SK-N-SH (cell line): ENCODE measurements around the gene HOXC6. TPM values are rescaled to one million over a fixed set of nuclear protein-coding genes. Genes with fewer than 3 reads are reported as not detected.

Experiments
- CTCF ChIA-PET: fragments of 300-600, 350-600 bp; formaldehyde crosslinking; extraction: SDS; loops from one replicate; lab custom pipeline; 2021; lab: Yijun Ruan, JAX
- POLR2A ChIA-PET: fragments of 350-600 bp; sonication (Branson Sonifier 250); formaldehyde crosslinking; extraction: SDS; loops from one replicate; lab custom pipeline; 2020; ENCODE audit warnings: antibody characterized with exemption, inconsistent platforms; lab: Yijun Ruan, JAX
- DNase-seq: peaks from one replicate; pipeline ENCODE4 v3.0.0; 2012
- H2AFZ ChIP-seq: fragments of 200-600 bp; sonication (generic); 2 replicates; pipeline ENCODE4 v1.8.1; 2016; ENCODE audit warnings: antibody characterized with exemption, mild to moderate bottlenecking, low read depth
- H3F3A ChIP-seq: fragments of 200-600 bp; sonication (generic); replicated peaks from 2 replicates; pipeline ENCODE3; 2016; ENCODE audit warnings: antibody characterized with exemption, mild to moderate bottlenecking; ENCODE audit not compliant: insufficient read depth
- H3K27ac ChIP-seq, 2 experiments: fragments of 200-500 bp in 1 of 2; fragments of 200-600 bp in 1 of 2; sonication (Bioruptor generic) in 1 of 2; sonication (generic), shearing (Covaris generic) in 1 of 2; 2 replicates each; pipeline versions ENCODE4 v1.5.1 to v1.6.1; 2014 to 2016; ENCODE audit warnings: low read depth in 2 of 2, inconsistent platforms in 1 of 2, low read length in 1 of 2, mild to moderate bottlenecking in 1 of 2, mixed read lengths in 1 of 2
- H3K27me3 ChIP-seq: fragments of 200-600 bp; sonication (generic), shearing (Covaris generic); 2 replicates; pipeline ENCODE4 v1.6.1; 2016; ENCODE audit warnings: mixed run types; ENCODE audit not compliant: insufficient read depth
- H3K36me3 ChIP-seq, 2 experiments: fragments of 200-500 bp in 1 of 2; fragments of 200-600 bp in 1 of 2; sonication (Bioruptor generic) in 1 of 2; sonication (generic) in 1 of 2; replicated peaks in 1 of 2; 2 replicates each; pipeline versions ENCODE3 to v1.5.1; 2014 to 2016; ENCODE audit warnings: low read length in 1 of 2, mild to moderate bottlenecking in 1 of 2; ENCODE audit not compliant: insufficient read depth in 2 of 2, control insufficient read depth in 1 of 2
- H3K4me1 ChIP-seq, 2 experiments: fragments of 200-500 bp in 1 of 2; fragments of 200-600 bp in 1 of 2; sonication (Bioruptor generic) in 1 of 2; sonication (generic), shearing (Covaris generic) in 1 of 2; 2 replicates each; pipeline versions ENCODE4 v1.5.1 to v1.6.1; 2014 to 2016; ENCODE audit warnings: low read depth in 1 of 2, low read length in 1 of 2, mixed run types in 1 of 2; ENCODE audit not compliant: insufficient read depth in 2 of 2, control insufficient read depth in 1 of 2
- H3K4me2 ChIP-seq: fragments of 200-600 bp; sonication (generic), shearing (Covaris generic); 2 replicates; pipeline ENCODE4 v1.6.1; 2017; ENCODE audit warnings: mixed run types
- H3K4me3 ChIP-seq, 2 experiments: fragments of 200-500 bp in 1 of 2; fragments of 200-600 bp in 1 of 2; sonication (Bioruptor generic) in 1 of 2; sonication (generic), shearing (Covaris generic) in 1 of 2; 2 replicates each; pipeline versions ENCODE4 v1.5.1 to v1.8.1; 2014 to 2016; ENCODE audit warnings: low read depth in 2 of 2, inconsistent platforms in 1 of 2, low read length in 1 of 2, mild to moderate bottlenecking in 1 of 2, mixed read lengths in 1 of 2, moderate library complexity in 1 of 2
- H3K79me2 ChIP-seq: fragments of 200-600 bp; sonication (generic); 2 replicates; pipeline ENCODE4 v1.8.1; 2017; ENCODE audit warnings: mild to moderate bottlenecking; ENCODE audit not compliant: insufficient read depth
- H3K9ac ChIP-seq: fragments of 200-600 bp; sonication (generic); 2 replicates; pipeline ENCODE4 v1.6.1; 2017; ENCODE audit warnings: mixed run types
- H3K9me2 ChIP-seq: fragments of 200-600 bp; sonication (generic); 2 replicates; pipeline ENCODE4 v1.6.1; 2017; ENCODE audit warnings: mixed run types
- H3K9me3 ChIP-seq: fragments of 200-600 bp; sonication (generic); 2 replicates; pipeline ENCODE4 v1.6.1; 2017; ENCODE audit warnings: mixed run types, mild to moderate bottlenecking, moderate library complexity
- H4K20me1 ChIP-seq: fragments of 200-600 bp; sonication (generic); 2 replicates; pipeline ENCODE4 v1.6.1; 2017; ENCODE audit warnings: mild to moderate bottlenecking, mixed run types; ENCODE audit not compliant: insufficient read depth
- EP300 ChIP-seq, 2 experiments: IDR thresholded peaks; 2 replicates each; pipeline versions ENCODE4 v1.4.0 to v1.6.1; 2012; ENCODE audit warnings: borderline replicate concordance in 1 of 2, low read depth in 1 of 2, low read length in 1 of 2
- EZH2phosphoT487 ChIP-seq: fragments of 200-600 bp; sonication (generic); IDR thresholded peaks from 2 replicates; pipeline ENCODE4 v1.6.1; 2017; ENCODE audit warnings: low read depth, mixed run types, mild to moderate bottlenecking, antibody characterized with exemption, moderate library complexity, borderline replicate concordance
- FOSL2 ChIP-seq: IDR thresholded peaks from 2 replicates; pipeline ENCODE4 v1.4.0; 2012; ENCODE audit warnings: low read depth, mild to moderate bottlenecking, moderate library complexity, borderline replicate concordance
- FOXJ3 ChIP-seq: sonication (generic); formaldehyde crosslinking; IDR thresholded peaks from 2 replicates; pipeline ENCODE4 v1.5.1; 2020; ENCODE audit warnings: mild to moderate bottlenecking, missing genetic modification reagents
- GATA2 ChIP-seq: sonication (generic); formaldehyde crosslinking; IDR thresholded peaks from 2 replicates; pipeline ENCODE4 v1.5.0; 2020; ENCODE audit warnings: mild to moderate bottlenecking, missing genetic modification reagents
- IRF3 ChIP-seq: fragments of 150-350 bp; IDR thresholded peaks from 2 replicates; pipeline ENCODE4 v1.6.1; 2016; ENCODE audit warnings: mild to moderate bottlenecking, low read depth, low read length
- JUND ChIP-seq: IDR thresholded peaks from 2 replicates; pipeline ENCODE4 v1.4.0; 2012
- MAX ChIP-seq: IDR thresholded peaks from 2 replicates; pipeline ENCODE4 v1.4.0; 2012; ENCODE audit warnings: low read depth
- MXI1 ChIP-seq: IDR thresholded peaks from 2 replicates; pipeline ENCODE4 v1.6.1; 2012; ENCODE audit warnings: mild to moderate bottlenecking, low read depth, low read length, improper control_type of control experiment
- NRF1 ChIP-seq: IDR thresholded peaks from 2 replicates; pipeline ENCODE4 v1.6.1; 2012; ENCODE audit warnings: low read depth, mild to moderate bottlenecking, low read length
- POLR2AphosphoS5 ChIP-seq: IDR thresholded peaks from 2 replicates; pipeline ENCODE4 v1.6.1; 2012; ENCODE audit warnings: low read depth, low read length
- RCOR1 ChIP-seq: fragments of 150-350 bp; IDR thresholded peaks from 2 replicates; pipeline ENCODE4 v1.6.1; 2017; ENCODE audit warnings: antibody characterized with exemption, low read length
- RFX5 ChIP-seq: IDR thresholded peaks from 2 replicates; pipeline ENCODE4 v1.6.1; 2012; ENCODE audit warnings: mild to moderate bottlenecking, improper control_type of control experiment, low read length
- SIN3A ChIP-seq: IDR thresholded peaks from 2 replicates; pipeline ENCODE4 v1.6.1; 2012; ENCODE audit warnings: low read depth, mild to moderate bottlenecking, low read length, moderate library complexity, borderline replicate concordance
- TAF1 ChIP-seq: IDR thresholded peaks from 2 replicates; pipeline ENCODE4 v1.6.1; 2012; ENCODE audit warnings: low read depth, mild to moderate bottlenecking, low read length, moderate library complexity, borderline replicate concordance
- TEAD4 ChIP-seq: IDR thresholded peaks from 2 replicates; pipeline ENCODE4 v1.4.0; 2012; ENCODE audit warnings: mild to moderate bottlenecking, borderline replicate concordance; ENCODE audit not compliant: insufficient read depth
- USF1 ChIP-seq: IDR thresholded peaks from 2 replicates; pipeline ENCODE4 v1.4.0; 2012; ENCODE audit warnings: low read depth, borderline replicate concordance
- WGBS: methylation state at CpG from one replicate; pipeline ENCODE4 v1.1.6; 2017; ENCODE audit warnings: low lambda C conversion rate; 5-methylcytosine and 5-hydroxymethylcytosine counted together
- polyA plus RNA-seq, 3 experiments: library from polyadenylated mRNA; depleted of rRNA; stranded (reverse); fragments of >200 nt; gene quantifications; 2 replicates each; pipeline ENCODE4 v1.2.3, GENCODE V29; 2012

The HOXC6 gene
- polyA plus RNA-seq, 1 of the 3 experiments (the other 2 are of a cell fraction) = 9.1 TPM

GRCh38 chr12:54049108-54049507 lies 20.9 kb downstream of the HOXC6 start:
- Histone ChIP-seq H2AFZ (no peak overlapping the region), H3K9me3 (no peaks in the 10 kb centered on the region), H4K20me1 (no peaks in the 10 kb centered on the region)
- WGBS = 86% methylated on average over 6 of the region's 6 CpGs
- POLR2A ChIA-PET = no interaction called here
- no peak for TF ChIP-seq EP300 (IDR thresholded peaks at IDR 0.05; ENCODE audit: borderline replicate concordance in 1 of 2, low read depth in 1 of 2, low read length in 1 of 2)
- TF ChIP-seq FOXJ3 = no peak
- no peak for TF ChIP-seq FOSL2
- TF ChIP-seq TAF1 = no peak
- TF ChIP-seq MAX = no peak
- no peak for TF ChIP-seq RCOR1
- TF ChIP-seq NRF1 = no peak
- no peak for TF ChIP-seq RFX5
- TF ChIP-seq, all 33 proteins: peak for 0
- Histone ChIP-seq H3K27ac (no peak overlapping the region), H3K27me3 (no peaks in the 10 kb centered on the region), H3K9me2 (no peaks in the 10 kb centered on the region), H3K4me1 (peaks cover 9 to 11% of the 10 kb centered on the region in 2 experiments; a peak in 2 of 4 replicates), H3K4me3 (no peak overlapping the region), H3F3A (no peaks in the 10 kb centered on the region), H3K4me2 (no peak overlapping the region), H3K36me3 (no peaks in the 10 kb centered on the region), H3K79me2 (peaks cover 4% of the 10 kb centered on the region; the same call in 1 of the 2 replicates), H3K9ac (no peak overlapping the region)
- no peak for DNase-seq
- CTCF ChIA-PET = interaction anchor here (0.8 kb wide), 1 partner anchor 13 kb away, joined by 3 read pairs; no protein-coding TSS in a partner anchor

GRCh38 chr12:54050482-54050810 lies 22.2 kb downstream of the HOXC6 start:
- Histone ChIP-seq H3F3A (no peaks in the 10 kb centered on the region), H3K4me3 (no peak overlapping the region), H3K79me2 (peaks cover 15% of the 10 kb centered on the region), H2AFZ (no peak overlapping the region), H3K9me2 (no peaks in the 10 kb centered on the region), H3K9me3 (no peaks in the 10 kb centered on the region), H3K36me3 (no peaks in the 10 kb centered on the region), H3K4me1 (peaks cover 10 to 11% of the 10 kb centered on the region in 2 experiments; a peak in 3 of 4 replicates), H3K27ac (no peak overlapping the region), H3K9ac (no peak overlapping the region), H3K4me2 (no peak overlapping the region), H4K20me1 (no peaks in the 10 kb centered on the region), H3K27me3 (no peaks in the 10 kb centered on the region)
- no peak for DNase-seq
- POLR2A ChIA-PET = no interaction called here
- CTCF ChIA-PET = interaction anchor here (0.9 to 2.4 kb wide), 5 partner anchors 9 to 157 kb away, joined by 3 to 10 read pairs (median 5); no protein-coding TSS in a partner anchor
- TF ChIP-seq TEAD4 = no peak
- no peak for TF ChIP-seq SIN3A
- TF ChIP-seq GATA2 (CRISPR knock-in tag) = no peak
- TF ChIP-seq POLR2AphosphoS5 = no peak
- no peak for TF ChIP-seq FOXJ3
- no peak for TF ChIP-seq EZH2phosphoT487
- TF ChIP-seq JUND = no peak
- no peak for TF ChIP-seq IRF3
- TF ChIP-seq NRF1 = no peak
- TF ChIP-seq FOSL2 = no peak
- no peak for TF ChIP-seq USF1
- TF ChIP-seq EP300 (IDR thresholded peaks at IDR 0.05; ENCODE audit: borderline replicate concordance in 1 of 2, low read depth in 1 of 2, low read length in 1 of 2) = no peak
- no peak for TF ChIP-seq MXI1
- 68% methylated on average over 2 of the region's 2 CpGs for WGBS
